HEK293 (cell line): ENCODE data around the gene CRYBB3.
"Not testable (repeated sequence)": the region's sequence is repeated elsewhere in the genome, so short reads cannot be mapped to it uniquely, and the experiment has no call there.

Experiments
- CTCF ChIA-PET: fragments of 350-600 bp; formaldehyde crosslinking; extraction: SDS; loops from one replicate; lab custom pipeline; 2021; ENCODE audit warnings: antibody characterized with exemption; lab: Yijun Ruan, JAX
- POLR2A ChIA-PET: fragments of 300-600 bp; formaldehyde crosslinking; extraction: SDS; loops from one replicate; lab custom pipeline; 2020; ENCODE audit warnings: antibody characterized with exemption, inconsistent platforms; lab: Yijun Ruan, JAX
- H3K27ac ChIP-seq: fragments of 200-500 bp; sonication (Bioruptor generic); 2 replicates; pipeline ENCODE4 v1.5.1; 2014; ENCODE audit warnings: low read depth, low read length, control low read depth, inconsistent platforms; ENCODE audit errors: extremely low read depth
- H3K36me3 ChIP-seq, 2 experiments: fragments of 200-500 bp in 1 of 2; sonication (Bioruptor generic) in 1 of 2; 1 replicate in 1 of 2; 2 replicates in 1 of 2; pipeline ENCODE4 v1.5.1; 2014 to 2017; ENCODE audit warnings: inconsistent platforms in 2 of 2, low read length in 2 of 2; ENCODE audit not compliant: control insufficient read depth in 2 of 2, insufficient read depth in 1 of 2
- H3K4me1 ChIP-seq: fragments of 200-500 bp; sonication (Bioruptor generic); 2 replicates; pipeline ENCODE4 v1.5.1; 2014; ENCODE audit warnings: mild to moderate bottlenecking, low read length, inconsistent platforms; ENCODE audit not compliant: control insufficient read depth, insufficient read depth
- H3K4me3 ChIP-seq: 2 replicates; pipeline ENCODE4 v1.5.1; 2011; ENCODE audit warnings: low read depth, mild to moderate bottlenecking, control low read depth, low read length, moderate library complexity
- H3K9me3 ChIP-seq: fragments of 200-500 bp; sonication (Bioruptor generic); 2 replicates; pipeline ENCODE4 v1.5.1; 2014; ENCODE audit warnings: low read depth, low read length, inconsistent platforms; ENCODE audit not compliant: control insufficient read depth, insufficient read depth

CRYBB3 gene

GRCh38 chr22:25255169-25255568, 55.5 kb downstream of the CRYBB3 start:
- POLR2A ChIA-PET, H3K27ac ChIP-seq: not testable (repeated sequence)
- CTCF ChIA-PET: interaction anchor here (0.7 kb wide), 1 partner anchor 193 kb away, joined by 3 read pairs; no protein-coding TSS in a partner anchor

More at GRCh38 chr22:25255169-25255568, 55.5 kb downstream of the CRYBB3 start:
- H3K4me1 ChIP-seq, H3K9me3 ChIP-seq, H3K4me3 ChIP-seq, H3K36me3 ChIP-seq: not testable (repeated sequence)
